Measurements from ENCODE around the gene PCP2. TPM values are rescaled to one million over a fixed set of nuclear protein-coding genes. Genes with fewer than 3 reads are reported as not detected.

Gene PCP2
- total RNA-seq, 1 donor from 2014 or later: 1.5 TPM

GRCh38 chr19:7602240-7602934 is 31.1 kb downstream of the PCP2 start:
- TF ChIP-seq CTCF (IDR thresholded peaks at IDR 0.05; ENCODE audit: unreplicated experiment): no peak
- Mint-ChIP-seq H3K4me1 (peaks cover 13% of the 10 kb centered on the region), H3K27me3 (ENCODE audit: low read depth) (peaks cover 16% of the 10 kb centered on the region), H3K27ac (no peak overlapping the region), H3K9me3 (no peaks in the 10 kb centered on the region), H3K4me3 (no peak overlapping the region), H3K36me3 (peaks cover 6% of the 10 kb centered on the region)
- no peak for DNase-seq (ENCODE audit: low spot score in 2 of 2, unreplicated experiment in 2 of 2)

GRCh38 chr19:7600721-7601120 is 32.8 kb downstream of the PCP2 start:
- DNase-seq (ENCODE audit: low spot score in 2 of 2, unreplicated experiment in 2 of 2): no peak
- TF ChIP-seq CTCF (IDR thresholded peaks at IDR 0.05; ENCODE audit: unreplicated experiment): no peak
- H3K36me3 Mint-ChIP-seq: peaks cover 4% of the 10 kb centered on the region
- no peak overlapping the region for H3K27ac Mint-ChIP-seq
- H3K4me3 Mint-ChIP-seq: no peak overlapping the region
- H3K9me3 Mint-ChIP-seq: no peaks in the 10 kb centered on the region
- peaks cover 16% of the 10 kb centered on the region for H3K4me1 Mint-ChIP-seq
- H3K27me3 Mint-ChIP-seq (ENCODE audit: low read depth): peaks cover 23% of the 10 kb centered on the region

- TF ChIP-seq CTCF (IDR thresholded peaks at IDR 0.05; ENCODE audit: unreplicated experiment): no peak
- peak overlapping the region; percentile 78 for H3K4me3 Mint-ChIP-seq
- no peak overlapping the region for H3K27ac Mint-ChIP-seq
Observed at GRCh38 chr19:7598180-7598579, 35.3 kb downstream of the PCP2 start.

GRCh38 chr19:7597689-7598088 is 35.8 kb downstream of the PCP2 start:
- Mint-ChIP-seq H3K27ac (no peak overlapping the region), H3K9me3 (no peaks in the 10 kb centered on the region), H3K4me3 (peak overlapping the region; percentile 78), H3K4me1 (peaks cover 18% of the 10 kb centered on the region), H3K27me3 (ENCODE audit: low read depth) (peaks cover 40% of the 10 kb centered on the region), H3K36me3 (peaks cover 4% of the 10 kb centered on the region)
- no peak for TF ChIP-seq CTCF (IDR thresholded peaks at IDR 0.05; ENCODE audit: unreplicated experiment)
- DNase-seq (ENCODE audit: low spot score in 2 of 2, unreplicated experiment in 2 of 2): no peak

More at GRCh38 chr19:7598180-7598579, 35.3 kb downstream of the PCP2 start:
- Mint-ChIP-seq H3K36me3 (peaks cover 4% of the 10 kb centered on the region), H3K9me3 (no peaks in the 10 kb centered on the region), H3K27me3 (ENCODE audit: low read depth) (peaks cover 39% of the 10 kb centered on the region), H3K4me1 (peaks cover 21% of the 10 kb centered on the region)
- DNase-seq (ENCODE audit: low spot score in 2 of 2, unreplicated experiment in 2 of 2): no peak

- no peak for DNase-seq (ENCODE audit: low spot score in 2 of 2, unreplicated experiment in 2 of 2)
- peaks cover 4% of the 10 kb centered on the region for H3K36me3 Mint-ChIP-seq
- peak overlapping the region; percentile 78 for H3K4me3 Mint-ChIP-seq
- H3K4me1 Mint-ChIP-seq: peaks cover 11% of the 10 kb centered on the region
- peak overlapping the region; percentile 66 for H3K27ac Mint-ChIP-seq
- H3K9me3 Mint-ChIP-seq: no peaks in the 10 kb centered on the region
- H3K27me3 Mint-ChIP-seq (ENCODE audit: low read depth): peaks cover 41% of the 10 kb centered on the region
- TF ChIP-seq CTCF (IDR thresholded peaks at IDR 0.05; ENCODE audit: unreplicated experiment): no peak
Observed at GRCh38 chr19:7596211-7596937, 37.1 kb downstream of the PCP2 start.

Measured in mesothelial cell of epicardium (in vitro differentiated cells).